ENCODE results near the gene SRSF12. TPM values are rescaled to one million over a fixed set of nuclear protein-coding genes. Genes with fewer than 3 reads are reported as not detected.
A peak's percentile ranks its signal among the peaks of the same experiment; 100 is the strongest.

SRSF12 gene
- total and polyA plus RNA-seq, 2 donors (not counting 1 experiment from before 2014, with no cell fraction given): not detected

DNA sequence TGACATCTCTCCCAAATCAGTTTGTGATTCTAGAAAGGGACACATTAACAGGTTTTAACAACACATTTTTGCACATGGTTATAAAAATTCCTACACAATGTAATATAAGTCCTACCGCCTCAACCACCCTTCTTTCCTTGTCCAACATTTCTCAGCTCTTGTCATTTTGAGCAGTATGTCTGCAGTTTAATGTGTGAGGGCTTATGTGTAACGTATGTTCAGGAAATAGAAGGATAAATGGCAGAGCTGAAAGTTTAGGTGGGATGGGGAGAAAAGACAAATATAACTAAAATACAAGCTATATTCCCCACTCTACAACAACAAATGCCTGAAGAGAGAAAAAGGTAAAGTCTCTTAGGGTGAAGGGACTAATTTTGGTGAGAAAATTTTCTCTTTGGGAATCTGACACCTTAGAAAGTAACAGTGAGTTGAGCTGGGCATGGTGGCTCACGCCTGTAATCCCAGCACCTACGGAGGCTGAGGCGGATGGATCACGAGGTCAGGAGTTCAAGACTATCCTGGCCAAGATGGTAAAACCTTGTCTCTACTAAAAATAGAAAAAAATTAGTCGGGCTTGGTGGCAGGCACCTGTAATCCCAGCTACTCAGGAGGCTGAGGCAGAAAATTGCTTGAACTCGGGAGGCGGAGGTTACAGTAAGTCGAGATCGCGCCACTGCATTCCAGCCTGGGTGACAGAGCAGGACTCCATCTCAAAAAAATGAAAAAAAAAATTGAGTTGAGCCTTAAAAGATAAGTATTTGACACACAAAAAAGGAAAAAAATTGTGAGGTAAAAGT, 32.3 kb downstream of the SRSF12 start:
- ATAC-seq (ENCODE audit: low read depth): no peak
- Histone ChIP-seq H4K20me1 (ENCODE audit: control insufficient read depth, insufficient read depth, low read length, poor library complexity, severe bottlenecking) (peaks cover 72% of the 10 kb centered on the region), H3K36me3 (replicated peaks in 1 of 2; ENCODE audit: control extremely low read depth in 1 of 2, control insufficient read depth in 1 of 2, extremely low read depth in 1 of 2, insufficient read depth in 2 of 2, low read length in 1 of 2) (peaks cover 0 to 38% of the 10 kb centered on the region in 2 experiments), H3K79me2 (ENCODE audit: control insufficient read depth, insufficient read depth, low read length) (peaks cover 60% of the 10 kb centered on the region), H3K9ac (ENCODE audit: low read length) (no peak overlapping the region), H3K9me3 (ENCODE audit: control extremely low read depth in 1 of 3, control insufficient read depth in 2 of 3, insufficient read depth in 1 of 3, low read length in 2 of 3) (no peaks in the 10 kb centered on the region), H3K27me3 (replicated peaks in 1 of 4; ENCODE audit: control extremely low read depth in 1 of 4, control insufficient read depth in 3 of 4, insufficient read depth in 4 of 4, low read length in 3 of 4) (no peaks in the 10 kb centered on the region), H3K4me1 (ENCODE audit: control insufficient read depth in 2 of 2, insufficient read depth in 2 of 2, low read length in 2 of 2) (peaks cover 21 to 27% of the 10 kb centered on the region in 2 donors), H3K4me3 (ENCODE audit: control extremely low read depth in 1 of 5, extremely low read depth in 1 of 5, insufficient read depth in 1 of 5, low read depth in 2 of 5, low read length in 4 of 5) (no peak overlapping the region), H2AFZ (ENCODE audit: insufficient read depth, low read depth, low read length, poor library complexity, severe bottlenecking) (no peak overlapping the region), H3K27ac (ENCODE audit: low read length in 2 of 2) (peak overlapping the region in 1 of 2 donors; percentile 62), H3K4me2 (replicated peaks; ENCODE audit: low read depth, low read length, poor library complexity, severe bottlenecking) (no peak overlapping the region)
- Mint-ChIP-seq H3K27ac (no peak overlapping the region), H3K4me3 (no peak overlapping the region), H3K4me1 (peaks cover 43% of the 10 kb centered on the region), H3K9me3 (ENCODE audit: insufficient read depth) (no peaks in the 10 kb centered on the region), H3K27me3 (no peaks in the 10 kb centered on the region)
- CTCF ChIA-PET: interaction anchor here (0.6 to 1.4 kb wide), 2 partner anchors 61 to 348 kb away, joined by 3 read pairs; no protein-coding TSS in a partner anchor
- intact Hi-C loops (cut with micrococcal nuclease): loop anchor here (10.0 kb wide), 1 partner anchor 1931 kb away; the partner anchor contains the start of gene ZNF292
- 96% methylated on average over 8 of the region's 12 CpGs for WGBS (ENCODE audit: insufficient coverage)
- POLR2A ChIA-PET: no interaction called here
- no peak for DNase-seq
- TF ChIP-seq, protein P1, sequence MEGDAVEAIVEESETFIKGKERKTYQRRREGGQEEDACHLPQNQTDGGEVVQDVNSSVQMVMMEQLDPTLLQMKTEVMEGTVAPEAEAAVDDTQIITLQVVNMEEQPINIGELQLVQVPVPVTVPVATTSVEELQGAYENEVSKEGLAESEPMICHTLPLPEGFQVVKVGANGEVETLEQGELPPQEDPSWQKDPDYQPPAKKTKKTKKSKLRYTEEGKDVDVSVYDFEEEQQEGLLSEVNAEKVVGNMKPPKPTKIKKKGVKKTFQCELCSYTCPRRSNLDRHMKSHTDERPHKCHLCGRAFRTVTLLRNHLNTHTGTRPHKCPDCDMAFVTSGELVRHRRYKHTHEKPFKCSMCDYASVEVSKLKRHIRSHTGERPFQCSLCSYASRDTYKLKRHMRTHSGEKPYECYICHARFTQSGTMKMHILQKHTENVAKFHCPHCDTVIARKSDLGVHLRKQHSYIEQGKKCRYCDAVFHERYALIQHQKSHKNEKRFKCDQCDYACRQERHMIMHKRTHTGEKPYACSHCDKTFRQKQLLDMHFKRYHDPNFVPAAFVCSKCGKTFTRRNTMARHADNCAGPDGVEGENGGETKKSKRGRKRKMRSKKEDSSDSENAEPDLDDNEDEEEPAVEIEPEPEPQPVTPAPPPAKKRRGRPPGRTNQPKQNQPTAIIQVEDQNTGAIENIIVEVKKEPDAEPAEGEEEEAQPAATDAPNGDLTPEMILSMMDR (IDR thresholded peaks at IDR 0.05): no peak
- TF ChIP-seq EZH2 (IDR thresholded peaks at IDR 0.05; ENCODE audit: borderline replicate concordance, insufficient read depth, low read depth, low read length, poor library complexity, severe bottlenecking): no peak

DNA sequence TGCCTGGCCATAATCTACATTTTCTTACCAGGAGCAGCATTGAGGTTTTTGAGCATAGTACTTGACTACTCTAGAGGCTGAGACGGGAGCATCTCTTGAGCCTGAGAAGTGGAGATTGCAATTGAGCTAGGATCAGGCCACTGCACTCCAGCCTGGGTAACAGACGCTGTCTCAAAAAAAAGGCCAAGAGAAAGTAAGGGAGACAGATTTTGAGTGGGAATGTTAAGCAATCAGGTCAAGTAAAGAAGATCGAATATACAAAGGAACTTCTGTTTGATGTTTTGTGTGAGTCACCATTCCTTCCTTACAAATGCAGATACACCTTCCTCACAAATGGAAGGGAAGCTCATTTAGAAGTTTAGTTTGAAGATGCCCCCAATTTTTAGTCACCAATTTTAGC, 32.9 kb downstream of the SRSF12 start:
- peaks cover 60% of the 10 kb centered on the region for H3K79me2 ChIP-seq (ENCODE audit: control insufficient read depth, insufficient read depth, low read length)
- no peak overlapping the region for H3K9ac ChIP-seq (ENCODE audit: low read length)
- TF ChIP-seq, protein P1 (IDR thresholded peaks at IDR 0.05): no peak
- no peak for TF ChIP-seq EZH2 (IDR thresholded peaks at IDR 0.05; ENCODE audit: borderline replicate concordance, insufficient read depth, low read depth, low read length, poor library complexity, severe bottlenecking)
- no peak for ATAC-seq (ENCODE audit: low read depth)
- POLR2A ChIA-PET: no interaction called here
- CTCF ChIA-PET: no interaction called here
- H3K27me3 ChIP-seq (replicated peaks in 1 of 4; ENCODE audit: control extremely low read depth in 1 of 4, control insufficient read depth in 3 of 4, insufficient read depth in 4 of 4, low read length in 3 of 4): no peaks in the 10 kb centered on the region
- Mint-ChIP-seq H3K27ac (peak overlapping the region; percentile 23), H3K4me1 (peaks cover 43% of the 10 kb centered on the region), H3K27me3 (no peaks in the 10 kb centered on the region), H3K4me3 (peak overlapping the region; percentile 24), H3K9me3 (ENCODE audit: insufficient read depth) (no peaks in the 10 kb centered on the region)
- H3K27ac ChIP-seq (ENCODE audit: low read length in 2 of 2): peak overlapping the region; percentile 7 to 62
- no peak overlapping the region for H2AFZ ChIP-seq (ENCODE audit: insufficient read depth, low read depth, low read length, poor library complexity, severe bottlenecking)
- no CpG with 5 or more reads among the region's 3 CpGs for WGBS (ENCODE audit: insufficient coverage)
- intact Hi-C loops (cut with micrococcal nuclease): loop anchor here (5.0 to 10.0 kb wide), 3 partner anchors 103 to 1930 kb away; partner anchors contain the start of gene ZNF292
- peaks cover 21 to 27% of the 10 kb centered on the region in 2 donors for H3K4me1 ChIP-seq (ENCODE audit: control insufficient read depth in 2 of 2, insufficient read depth in 2 of 2, low read length in 2 of 2)
- H3K9me3 ChIP-seq (ENCODE audit: control extremely low read depth in 1 of 3, control insufficient read depth in 2 of 3, insufficient read depth in 1 of 3, low read length in 2 of 3): no peaks in the 10 kb centered on the region
- peaks cover 70% of the 10 kb centered on the region for H4K20me1 ChIP-seq (ENCODE audit: control insufficient read depth, insufficient read depth, low read length, poor library complexity, severe bottlenecking)
- H3K36me3 ChIP-seq (replicated peaks in 1 of 2; ENCODE audit: control extremely low read depth in 1 of 2, control insufficient read depth in 1 of 2, extremely low read depth in 1 of 2, insufficient read depth in 2 of 2, low read length in 1 of 2): peaks cover 0 to 38% of the 10 kb centered on the region in 2 experiments
- H3K4me2 ChIP-seq (replicated peaks; ENCODE audit: low read depth, low read length, poor library complexity, severe bottlenecking): no peak overlapping the region
- no peak for DNase-seq
- no peak overlapping the region for H3K4me3 ChIP-seq (ENCODE audit: control extremely low read depth in 1 of 5, extremely low read depth in 1 of 5, insufficient read depth in 1 of 5, low read depth in 2 of 5, low read length in 4 of 5)
